HEK293T (cell line): ENCODE data around the gene SLC16A6.
"Not testable (repeated sequence)": the region's sequence is repeated elsewhere in the genome, so short reads cannot be mapped to it uniquely, and the experiment has no call there.

Experiments
- CTCF ChIA-PET: fragments of 350-600 bp; formaldehyde crosslinking; extraction: SDS; loops from one replicate; lab custom pipeline; 2021; ENCODE audit warnings: antibody characterized with exemption, inconsistent platforms; lab: Yijun Ruan, JAX
- POLR2A ChIA-PET: fragments of 350-600 bp; formaldehyde crosslinking; extraction: SDS; loops from one replicate; lab custom pipeline; 2020; ENCODE audit warnings: antibody characterized with exemption, inconsistent platforms; lab: Yijun Ruan, JAX
- DNase-seq: peaks from one replicate; pipeline ENCODE4 v3.0.0; 2012; ENCODE audit warnings: mixed read lengths; ENCODE audit errors: extremely low spot score
- ARNT ChIP-seq: fragments of 450-650 bp; IDR thresholded peaks from 2 replicates; pipeline ENCODE4 v1.6.1; 2017; ENCODE audit warnings: mild to moderate bottlenecking
- BHLHE40 ChIP-seq: fragments of 450-650 bp; IDR thresholded peaks from 2 replicates; pipeline ENCODE4 v1.6.1; 2016; ENCODE audit warnings: mild to moderate bottlenecking, moderate library complexity, borderline replicate concordance
- CTBP1 ChIP-seq: fragments of 450-650 bp; IDR thresholded peaks from 2 replicates; pipeline ENCODE4 v1.6.1; 2016; ENCODE audit warnings: borderline replicate concordance
- ELF4 ChIP-seq: fragments of 450-650 bp; IDR thresholded peaks from 2 replicates; pipeline ENCODE4 v1.6.1; 2017; ENCODE audit warnings: antibody characterized with exemption
- FOXA1 ChIP-seq: fragments of 450-650 bp; IDR thresholded peaks from 2 replicates; pipeline ENCODE4 v1.6.1; 2016; ENCODE audit warnings: mild to moderate bottlenecking
- FOXK2 ChIP-seq: fragments of 450-650 bp; IDR thresholded peaks from 2 replicates; pipeline ENCODE4 v1.6.1; 2016; ENCODE audit warnings: mild to moderate bottlenecking
- FOXM1 ChIP-seq: fragments of 450-650 bp; IDR thresholded peaks from 2 replicates; pipeline ENCODE4 v1.6.1; 2017; ENCODE audit warnings: mild to moderate bottlenecking, borderline replicate concordance
- HDGF ChIP-seq: fragments of 450-650 bp; IDR thresholded peaks from 2 replicates; pipeline ENCODE4 v1.6.1; 2017; ENCODE audit warnings: antibody characterized with exemption, borderline replicate concordance
- L3MBTL2 ChIP-seq: fragments of 450-650 bp; conservative IDR thresholded peaks from 2 replicates; pipeline ENCODE4 v1.6.1; 2016; ENCODE audit warnings: mild to moderate bottlenecking
- LEF1 ChIP-seq: fragments of 450-650 bp; IDR thresholded peaks from 2 replicates; pipeline ENCODE4 v1.6.1; 2017; ENCODE audit warnings: mild to moderate bottlenecking, borderline replicate concordance
- NFRKB ChIP-seq: fragments of 450-650 bp; IDR thresholded peaks from 2 replicates; pipeline ENCODE4 v1.6.1; 2016; ENCODE audit warnings: mild to moderate bottlenecking, moderate library complexity
- SP1 ChIP-seq: fragments of 450-650 bp; IDR thresholded peaks from 2 replicates; pipeline ENCODE4 v1.6.1; 2017
- SUZ12 ChIP-seq: fragments of 450-650 bp; IDR thresholded peaks from 2 replicates; pipeline ENCODE4 v1.6.1; 2016; ENCODE audit warnings: mild to moderate bottlenecking
- TARDBP ChIP-seq: fragments of 450-650 bp; IDR thresholded peaks from 2 replicates; pipeline ENCODE4 v1.6.1; 2016
- ZNF384 ChIP-seq: fragments of 450-650 bp; IDR thresholded peaks from 2 replicates; pipeline ENCODE4 v1.6.1; 2016
- TF ChIP-seq, protein P1 (sequence below): fragments of 450-650 bp; IDR thresholded peaks from 2 replicates; pipeline ENCODE4 v1.6.1; 2016

The SLC16A6 gene

DNA sequence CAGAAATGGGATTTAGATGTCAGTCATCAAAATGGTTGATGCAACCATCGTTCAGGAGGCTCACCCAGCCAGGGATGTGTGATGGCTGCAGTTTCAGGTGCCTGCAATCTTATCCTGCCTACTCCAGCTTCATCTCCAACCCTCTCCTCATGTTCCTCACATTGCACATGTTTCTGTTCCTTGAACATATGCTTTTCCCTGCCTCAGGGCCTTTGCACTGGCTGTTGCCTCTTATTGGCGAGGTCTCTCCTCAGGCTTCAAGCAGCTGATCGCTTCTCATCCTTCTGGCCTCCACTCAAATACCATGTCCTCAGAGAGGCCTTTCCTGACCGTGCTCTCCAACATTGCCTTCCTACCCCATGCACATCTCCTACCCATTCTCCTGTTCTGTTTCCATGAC is 25.0 kb upstream of the SLC16A6 start:
- no peak for TF ChIP-seq L3MBTL2
- no peak for TF ChIP-seq TARDBP
- TF ChIP-seq FOXM1 = no peak
- TF ChIP-seq, protein P1, sequence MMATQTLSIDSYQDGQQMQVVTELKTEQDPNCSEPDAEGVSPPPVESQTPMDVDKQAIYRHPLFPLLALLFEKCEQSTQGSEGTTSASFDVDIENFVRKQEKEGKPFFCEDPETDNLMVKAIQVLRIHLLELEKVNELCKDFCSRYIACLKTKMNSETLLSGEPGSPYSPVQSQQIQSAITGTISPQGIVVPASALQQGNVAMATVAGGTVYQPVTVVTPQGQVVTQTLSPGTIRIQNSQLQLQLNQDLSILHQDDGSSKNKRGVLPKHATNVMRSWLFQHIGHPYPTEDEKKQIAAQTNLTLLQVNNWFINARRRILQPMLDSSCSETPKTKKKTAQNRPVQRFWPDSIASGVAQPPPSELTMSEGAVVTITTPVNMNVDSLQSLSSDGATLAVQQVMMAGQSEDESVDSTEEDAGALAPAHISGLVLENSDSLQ = no peak
- TF ChIP-seq NFRKB = no peak
- no peak for TF ChIP-seq FOXK2
- TF ChIP-seq SP1 = no peak
- TF ChIP-seq LEF1 = no peak
- no peak for TF ChIP-seq FOXA1
- TF ChIP-seq BHLHE40 = no peak
- no peak for TF ChIP-seq ELF4
- TF ChIP-seq HDGF = no peak
- POLR2A ChIA-PET = no interaction called here
- CTCF ChIA-PET = interaction anchor here (1.8 kb wide), 1 partner anchor 83 kb away, joined by 4 read pairs; no protein-coding TSS in a partner anchor
- no peak for DNase-seq

DNA sequence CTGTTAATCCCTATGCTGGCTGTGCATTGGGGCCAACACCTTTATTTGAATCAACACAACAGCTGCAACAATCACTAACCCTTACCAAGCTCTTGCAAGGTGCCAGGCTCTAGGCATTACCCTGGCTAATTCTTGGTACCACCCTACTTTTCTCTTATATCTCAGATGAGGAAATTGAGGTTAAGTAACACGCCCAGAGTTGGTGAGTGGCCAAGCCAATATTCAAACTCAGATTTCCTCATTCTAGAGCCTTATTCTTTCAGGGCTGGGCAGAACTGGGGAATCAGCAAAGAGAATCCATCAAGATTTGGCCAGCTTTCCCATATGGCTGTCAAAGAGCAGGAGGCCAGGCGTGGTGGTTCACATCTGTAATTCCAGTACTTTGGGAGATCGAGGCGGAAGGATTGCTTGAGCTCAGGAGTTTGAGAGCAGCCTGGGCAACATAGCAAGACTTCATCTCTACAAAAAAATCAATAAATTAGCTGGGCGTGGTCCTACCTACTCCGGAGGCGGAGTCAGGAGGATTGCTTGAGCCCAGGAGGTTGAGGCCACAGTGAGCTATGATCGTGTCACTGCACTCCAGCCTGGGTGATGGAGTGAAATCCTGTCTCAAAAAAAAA is 24.1 kb upstream of the SLC16A6 start:
- TF ChIP-seq FOXM1 (no peak), NFRKB (no peak), BHLHE40 (no peak), HDGF (no peak), FOXK2 (no peak)
- CTCF ChIA-PET = interaction anchor here (0.8 kb wide), 1 partner anchor 84 kb away, joined by 3 read pairs; no protein-coding TSS in a partner anchor
- DNase-seq = no peak
- POLR2A ChIA-PET = interaction anchor here (1.8 kb wide), 1 partner anchor 24 kb away, joined by 8 read pairs; the partner anchor contains the start of genes ARSG and SLC16A6

DNA sequence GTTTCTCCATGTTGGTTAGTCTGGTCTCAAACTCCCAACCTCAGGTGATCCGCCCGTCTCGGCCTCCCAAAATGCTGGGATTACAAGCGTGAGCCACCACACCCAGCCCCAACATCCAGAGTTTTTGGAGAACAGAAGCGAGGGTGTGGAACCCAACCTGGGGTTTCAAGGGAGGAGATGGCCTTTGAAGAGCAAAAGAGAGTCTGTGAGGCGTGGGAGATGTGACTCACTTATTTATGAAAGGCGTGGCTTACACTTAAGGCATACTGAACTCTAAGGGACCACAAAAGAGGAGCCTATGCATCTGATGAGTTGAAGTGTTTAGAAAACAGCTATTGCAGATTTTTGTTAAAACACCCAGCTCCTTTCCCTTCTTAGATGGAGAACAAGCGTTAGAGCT is 19.2 kb upstream of the SLC16A6 start:
- CTCF ChIA-PET = interaction anchor here (1.0 kb wide), 1 partner anchor 10 kb away, joined by 3 read pairs; no protein-coding TSS in a partner anchor
- TF ChIP-seq BHLHE40 (no peak), SUZ12 (no peak), FOXM1 (no peak), FOXA1 (no peak), CTBP1 (no peak), TARDBP (no peak), ARNT (no peak), ZNF384 (no peak), HDGF (no peak), FOXK2 (no peak), NFRKB (no peak), LEF1 (no peak), SP1 (no peak), L3MBTL2 (no peak), ELF4 (no peak)
- POLR2A ChIA-PET = interaction anchor here (0.8 to 1.2 kb wide), 2 partner anchors 9 to 13 kb away, joined by 3 read pairs; no protein-coding TSS in a partner anchor
- no peak for DNase-seq

DNA sequence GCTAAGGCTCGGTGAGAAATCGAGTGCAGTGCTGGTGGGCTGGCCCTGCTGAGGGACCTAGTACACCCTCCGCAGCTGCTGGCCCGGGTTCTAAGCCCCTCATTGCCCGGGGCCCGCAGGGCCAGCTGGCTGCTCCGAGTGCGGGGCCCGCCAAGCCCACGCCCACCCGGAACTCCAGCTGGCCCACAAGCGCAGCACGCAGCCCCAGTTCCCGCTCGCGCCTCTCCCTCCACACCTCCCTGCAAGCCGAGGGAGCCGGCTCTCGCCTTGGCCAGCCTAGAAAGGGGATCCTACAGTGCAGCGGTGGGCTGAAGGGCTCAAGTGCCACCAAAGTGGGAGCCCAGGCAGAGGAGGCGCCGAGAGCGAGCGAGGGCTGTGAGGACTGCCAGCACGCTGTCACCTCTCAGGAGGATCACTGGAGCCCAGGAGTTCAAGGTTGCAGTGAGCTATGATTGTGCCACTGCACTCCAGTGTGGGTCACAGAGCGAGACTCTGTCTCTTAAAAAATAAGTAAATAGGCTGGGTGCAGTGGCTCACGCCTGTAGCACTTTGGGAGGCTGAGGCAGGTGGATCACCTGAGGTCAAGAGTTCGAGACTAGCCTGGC is 18.2 kb upstream of the SLC16A6 start:
- DNase-seq, POLR2A ChIA-PET: not testable (repeated sequence)
- CTCF ChIA-PET = interaction anchor here (0.6 kb wide), 1 partner anchor 195 kb away, joined by 6 read pairs; no protein-coding TSS in a partner anchor

DNA sequence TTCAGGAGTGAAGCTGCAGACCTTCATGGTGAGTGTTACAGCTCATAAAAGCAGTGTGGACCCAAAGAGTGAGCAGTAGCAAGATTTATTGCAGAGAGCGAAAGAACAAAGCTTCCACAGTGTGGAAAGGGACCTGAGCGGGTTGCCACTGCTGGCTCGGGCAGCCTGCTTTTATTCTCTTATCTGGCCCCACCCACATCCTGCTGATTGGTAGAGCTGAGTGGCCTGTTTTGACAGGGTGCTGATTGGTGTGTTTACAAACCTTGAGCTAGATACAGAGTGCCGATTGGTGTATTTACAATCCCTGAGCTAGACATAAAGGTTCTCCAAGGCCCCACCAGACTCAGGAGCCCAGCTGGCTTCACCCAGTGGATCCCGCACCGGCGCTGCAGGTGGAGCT is 17.6 kb upstream of the SLC16A6 start:
- POLR2A ChIA-PET, DNase-seq: not testable (repeated sequence)
- CTCF ChIA-PET = interaction anchor here (0.6 kb wide), 1 partner anchor 190 kb away, joined by 3 read pairs; no protein-coding TSS in a partner anchor

DNA sequence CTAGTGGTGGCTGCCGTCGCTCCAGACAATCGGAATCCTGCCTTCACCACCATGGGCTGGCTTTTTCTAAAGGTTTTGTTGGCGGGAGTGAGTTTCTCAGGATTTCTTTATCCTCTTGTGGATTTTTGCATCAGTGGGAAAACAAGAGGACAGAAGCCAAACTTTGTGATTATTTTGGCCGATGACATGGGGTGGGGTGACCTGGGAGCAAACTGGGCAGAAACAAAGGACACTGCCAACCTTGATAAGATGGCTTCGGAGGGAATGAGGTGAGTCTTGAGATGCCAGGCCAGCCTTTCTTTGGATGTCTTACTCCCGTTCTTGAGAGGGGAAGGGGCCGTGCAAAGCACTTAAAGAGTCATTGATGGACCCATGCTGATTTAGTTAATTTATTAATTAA is 16.5 kb upstream of the SLC16A6 start:
- CTCF ChIA-PET = no interaction called here
- no peak for DNase-seq
- POLR2A ChIA-PET = no interaction called here
- TF ChIP-seq HDGF = no peak

DNA sequence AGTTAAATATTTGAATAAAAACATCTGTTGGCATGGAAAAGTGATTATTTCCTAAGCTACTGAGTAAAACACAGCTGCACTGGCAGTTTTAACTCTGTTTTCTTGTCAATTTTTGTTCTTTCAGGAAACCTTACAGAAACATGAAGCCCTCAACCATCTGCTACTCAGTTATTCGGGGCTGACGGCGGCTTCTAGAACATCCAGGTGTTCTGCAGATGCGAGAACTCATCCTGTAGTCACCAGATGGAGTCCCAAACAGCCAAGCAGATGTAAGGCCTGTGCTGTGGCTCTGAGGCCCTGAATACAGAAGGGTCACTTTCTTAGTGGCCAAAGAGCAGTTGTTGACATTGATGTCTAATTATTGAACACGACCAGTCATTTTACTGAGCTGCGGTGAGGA is 15.9 kb upstream of the SLC16A6 start:
- DNase-seq = no peak
- no peak for TF ChIP-seq BHLHE40
- no peak for TF ChIP-seq CTBP1
- TF ChIP-seq SUZ12 = no peak
- no peak for TF ChIP-seq TARDBP
- no peak for TF ChIP-seq NFRKB
- TF ChIP-seq L3MBTL2 = no peak
- no peak for TF ChIP-seq FOXA1
- TF ChIP-seq SP1 = no peak
- TF ChIP-seq ARNT = no peak
- TF ChIP-seq ZNF384 = no peak
- no peak for TF ChIP-seq HDGF
- TF ChIP-seq, protein P1 = no peak
- no peak for TF ChIP-seq FOXK2
- TF ChIP-seq LEF1 = no peak
- POLR2A ChIA-PET = no interaction called here
- CTCF ChIA-PET = no interaction called here
